NT2/D1 (cell line): ENCODE measurements around the gene MOV10.

Source experiments
- SUZ12 ChIP-seq: IDR thresholded peaks from 2 replicates; pipeline ENCODE4 v1.6.1; 2011; ENCODE audit not compliant: insufficient read length, insufficient read depth; ENCODE audit errors: extremely low read depth
- YY1 ChIP-seq: IDR thresholded peaks from 2 replicates; pipeline ENCODE4 v1.6.1; 2011; ENCODE audit not compliant: insufficient read length, insufficient read depth
- ZNF274 ChIP-seq: IDR thresholded peaks from 2 replicates; pipeline ENCODE4 v1.6.1; 2011; ENCODE audit warnings: mild to moderate bottlenecking, low read depth, low read length

DNA sequence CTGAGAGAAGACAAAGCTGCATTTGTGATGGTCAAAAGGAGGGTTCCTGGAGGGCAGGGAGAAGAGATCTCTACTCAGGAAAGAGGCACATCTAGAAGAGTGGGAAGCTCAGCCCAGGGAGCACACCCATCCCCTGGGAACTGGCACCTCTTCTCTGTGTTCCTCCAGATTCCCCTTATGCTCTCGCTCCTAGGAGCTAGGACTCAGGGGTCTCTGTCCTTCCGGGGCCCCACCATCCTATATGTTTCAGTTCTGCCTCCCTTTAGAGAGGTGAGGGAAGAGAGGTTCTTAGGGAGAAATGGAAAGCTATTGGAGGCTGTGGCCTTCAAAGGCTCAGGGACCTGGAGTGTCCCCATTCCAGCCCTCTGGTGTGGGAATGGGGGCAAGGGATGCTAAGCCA is 45.2 kb downstream of the MOV10 start:
- TF ChIP-seq YY1 (no peak), ZNF274 (no peak), SUZ12 (no peak)
